ENCODE data around the gene TOM1L1.

TOM1L1 gene

GRCh38 chr17:54977744-54978143 is 77.1 kb downstream of the TOM1L1 start:
- TF ChIP-seq, protein P1, sequence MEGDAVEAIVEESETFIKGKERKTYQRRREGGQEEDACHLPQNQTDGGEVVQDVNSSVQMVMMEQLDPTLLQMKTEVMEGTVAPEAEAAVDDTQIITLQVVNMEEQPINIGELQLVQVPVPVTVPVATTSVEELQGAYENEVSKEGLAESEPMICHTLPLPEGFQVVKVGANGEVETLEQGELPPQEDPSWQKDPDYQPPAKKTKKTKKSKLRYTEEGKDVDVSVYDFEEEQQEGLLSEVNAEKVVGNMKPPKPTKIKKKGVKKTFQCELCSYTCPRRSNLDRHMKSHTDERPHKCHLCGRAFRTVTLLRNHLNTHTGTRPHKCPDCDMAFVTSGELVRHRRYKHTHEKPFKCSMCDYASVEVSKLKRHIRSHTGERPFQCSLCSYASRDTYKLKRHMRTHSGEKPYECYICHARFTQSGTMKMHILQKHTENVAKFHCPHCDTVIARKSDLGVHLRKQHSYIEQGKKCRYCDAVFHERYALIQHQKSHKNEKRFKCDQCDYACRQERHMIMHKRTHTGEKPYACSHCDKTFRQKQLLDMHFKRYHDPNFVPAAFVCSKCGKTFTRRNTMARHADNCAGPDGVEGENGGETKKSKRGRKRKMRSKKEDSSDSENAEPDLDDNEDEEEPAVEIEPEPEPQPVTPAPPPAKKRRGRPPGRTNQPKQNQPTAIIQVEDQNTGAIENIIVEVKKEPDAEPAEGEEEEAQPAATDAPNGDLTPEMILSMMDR (IDR thresholded peaks at IDR 0.05; ENCODE audit: low read depth, low read length), result no peak
- DNase-seq, result no peak
- no peaks in the 10 kb centered on the region for H3K27me3 ChIP-seq
- no peaks in the 10 kb centered on the region for H3K9me3 ChIP-seq
- peaks cover 17% of the 10 kb centered on the region for H3K4me1 ChIP-seq
- no peak overlapping the region for H3K4me3 ChIP-seq (ENCODE audit: low read depth, low read length)
- H3K36me3 ChIP-seq, result no peaks in the 10 kb centered on the region

GRCh38 chr17:54979657-54980056 is 79.0 kb downstream of the TOM1L1 start:
- TF ChIP-seq, protein P1 (IDR thresholded peaks at IDR 0.05; ENCODE audit: low read depth, low read length), result no peak
- no peak for DNase-seq

DNA sequence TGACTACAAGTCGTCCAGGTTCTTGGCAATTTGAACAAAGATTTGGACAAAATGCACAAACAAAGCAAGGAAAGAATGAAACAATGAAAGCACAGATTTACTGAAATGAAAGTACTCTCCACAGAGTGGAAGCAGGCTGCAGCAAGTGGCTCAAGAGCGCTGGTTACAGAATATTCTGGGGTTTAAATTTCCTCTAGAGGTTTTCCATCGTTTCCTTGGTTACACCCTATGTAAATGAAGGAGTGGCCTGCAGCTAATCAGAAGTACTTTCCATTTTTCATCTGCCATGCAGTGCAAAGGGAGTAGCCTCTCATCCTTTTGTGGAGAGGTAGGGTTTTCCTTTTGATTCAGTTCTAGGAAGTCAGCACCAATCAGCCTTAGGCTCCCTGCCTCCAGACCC is 79.7 kb downstream of the TOM1L1 start:
- Histone ChIP-seq H3K27me3 (no peaks in the 10 kb centered on the region), H3K36me3 (no peaks in the 10 kb centered on the region), H3K4me1 (peaks cover 7% of the 10 kb centered on the region; the same call in 1 of the 2 replicates), H3K9me3 (no peaks in the 10 kb centered on the region), H3K4me3 (ENCODE audit: low read depth, low read length) (no peak overlapping the region)
- no peak for DNase-seq
- TF ChIP-seq, protein P1 (IDR thresholded peaks at IDR 0.05; ENCODE audit: low read depth, low read length), result no peak

More at GRCh38 chr17:54979657-54980056, 79.0 kb downstream of the TOM1L1 start:
- H3K4me1 ChIP-seq, result peaks cover 12% of the 10 kb centered on the region
- no peaks in the 10 kb centered on the region for H3K27me3 ChIP-seq
- no peaks in the 10 kb centered on the region for H3K9me3 ChIP-seq
- no peaks in the 10 kb centered on the region for H3K36me3 ChIP-seq
- H3K4me3 ChIP-seq (ENCODE audit: low read depth, low read length), result no peak overlapping the region

GRCh38 chr17:54982399-54982798 is 81.7 kb downstream of the TOM1L1 start:
- Histone ChIP-seq H3K36me3 (0 out of 2 replicates have a peak, but pooled peaks cover 3% of the 10 kb centered on the region), H3K27me3 (no peaks in the 10 kb centered on the region), H3K9me3 (no peaks in the 10 kb centered on the region), H3K4me3 (ENCODE audit: low read depth, low read length) (no peak overlapping the region), H3K4me1 (no peaks in the 10 kb centered on the region; the same call in 1 of the 2 replicates)
- DNase-seq, result no peak
- TF ChIP-seq, protein P1 (IDR thresholded peaks at IDR 0.05; ENCODE audit: low read depth, low read length), result no peak

DNA sequence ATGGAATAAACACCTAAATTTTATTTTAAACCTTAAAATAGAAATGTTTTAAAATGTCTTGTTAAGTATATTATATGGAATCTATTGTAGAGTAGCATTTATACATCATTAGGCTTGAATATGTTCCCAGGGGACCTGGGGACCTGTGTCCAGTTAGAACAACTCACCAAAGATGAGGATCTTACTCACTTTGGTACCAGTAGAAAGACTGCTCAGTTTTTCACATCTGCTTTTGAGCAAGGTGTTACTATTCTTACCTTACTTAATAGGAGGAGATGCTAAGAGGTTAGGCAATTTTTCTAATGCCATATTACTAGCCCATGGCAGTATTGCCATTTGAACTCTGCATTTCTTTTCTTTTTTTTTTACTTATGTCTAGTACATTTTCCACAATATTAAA is 82.6 kb downstream of the TOM1L1 start:
- DNase-seq, result no peak
- Histone ChIP-seq H3K4me1 (no peaks in the 10 kb centered on the region; the same call in 1 of the 2 replicates), H3K9me3 (no peaks in the 10 kb centered on the region), H3K4me3 (ENCODE audit: low read depth, low read length) (no peak overlapping the region), H3K27me3 (no peaks in the 10 kb centered on the region), H3K36me3 (0 out of 2 replicates have a peak, but pooled peaks cover 3% of the 10 kb centered on the region)
- TF ChIP-seq, protein P1 (IDR thresholded peaks at IDR 0.05; ENCODE audit: low read depth, low read length), result no peak

DNA sequence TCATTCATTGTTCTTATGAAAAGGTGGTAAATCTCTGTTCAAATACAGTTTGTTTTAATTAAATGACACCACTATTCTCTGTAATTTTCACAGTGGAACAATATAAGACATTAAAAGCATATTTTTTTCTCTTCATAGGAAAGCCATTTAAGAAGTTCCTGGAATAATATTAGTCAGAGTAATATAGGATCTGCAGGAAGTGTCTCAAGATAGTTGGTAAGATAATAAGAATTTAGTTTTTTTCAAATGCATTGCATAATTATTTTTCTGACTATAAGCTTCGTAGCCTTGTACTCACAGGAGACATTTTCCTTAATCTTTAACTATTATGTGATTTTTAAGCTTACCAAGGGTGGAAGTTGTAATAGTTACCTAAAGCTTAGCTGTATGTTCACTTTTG is 84.8 kb downstream of the TOM1L1 start:
- no peak overlapping the region for H3K4me3 ChIP-seq (ENCODE audit: low read depth, low read length)
- 0 out of 2 replicates have a peak, but pooled peaks cover 3% of the 10 kb centered on the region for H3K36me3 ChIP-seq
- no peaks in the 10 kb centered on the region; the same call in 1 of the 2 replicates for H3K4me1 ChIP-seq
- DNase-seq, result no peak
- H3K27me3 ChIP-seq, result no peaks in the 10 kb centered on the region
- TF ChIP-seq, protein P1 (IDR thresholded peaks at IDR 0.05; ENCODE audit: low read depth, low read length), result no peak
- no peaks in the 10 kb centered on the region for H3K9me3 ChIP-seq
